ENCODE data around the gene USH2A. TPM values are rescaled to one million over a fixed set of nuclear protein-coding genes. Genes with fewer than 3 reads are reported as not detected.

The USH2A gene
- total and polyA plus RNA-seq, 5 donors from 2014 or later = not detected

DNA sequence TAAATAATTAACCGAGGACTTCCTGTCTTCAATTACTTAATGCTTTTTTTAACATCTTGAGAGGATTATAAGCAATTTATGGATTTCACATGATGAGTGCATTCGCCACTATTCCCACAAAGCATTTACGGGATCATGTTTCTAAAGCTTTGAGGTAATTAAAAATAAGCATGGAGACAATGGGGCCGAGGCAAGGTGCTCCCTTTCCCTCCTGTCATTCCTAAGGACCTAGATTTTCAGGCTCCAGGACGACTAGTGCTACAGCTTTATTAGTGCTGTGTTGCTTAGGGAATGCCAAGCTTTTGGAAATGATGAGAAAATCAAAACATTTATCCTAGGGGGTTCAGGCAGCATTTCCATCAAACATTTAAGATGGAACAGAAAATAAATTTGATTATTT lies 646.9 kb downstream of the USH2A start:
- Mint-ChIP-seq H3K4me3 (no peak overlapping the region), H3K9me3 (peaks cover 0 to 18% (median 5%) of the 10 kb centered on the region in 7 donors), H3K27ac (no peak overlapping the region), H3K27me3 (no peaks in the 10 kb centered on the region), H3K36me3 (no peaks in the 10 kb centered on the region), H3K4me1 (no peaks in the 10 kb centered on the region)
- H3K27me3 ChIP-seq (ENCODE audit: control insufficient read depth, insufficient read depth, low read length) = no peaks in the 10 kb centered on the region
- H3K27ac ChIP-seq (ENCODE audit: insufficient read depth, low read length, poor library complexity, severe bottlenecking) = no peak overlapping the region
- no peak for DNase-seq
- no peaks in the 10 kb centered on the region for H3K4me1 ChIP-seq (ENCODE audit: control insufficient read depth, insufficient read depth, low read length, poor library complexity, severe bottlenecking)
- no peak overlapping the region for H3K4me3 ChIP-seq (ENCODE audit: low read depth, low read length)
- H3K36me3 ChIP-seq (ENCODE audit: control insufficient read depth, insufficient read depth, low read length) = no peaks in the 10 kb centered on the region
- ATAC-seq (ENCODE audit: low read depth in 2 of 2) = no peak
- H3K9me3 ChIP-seq (ENCODE audit: control insufficient read depth in 2 of 2, low read length in 2 of 2) = no peaks in the 10 kb centered on the region

DNA sequence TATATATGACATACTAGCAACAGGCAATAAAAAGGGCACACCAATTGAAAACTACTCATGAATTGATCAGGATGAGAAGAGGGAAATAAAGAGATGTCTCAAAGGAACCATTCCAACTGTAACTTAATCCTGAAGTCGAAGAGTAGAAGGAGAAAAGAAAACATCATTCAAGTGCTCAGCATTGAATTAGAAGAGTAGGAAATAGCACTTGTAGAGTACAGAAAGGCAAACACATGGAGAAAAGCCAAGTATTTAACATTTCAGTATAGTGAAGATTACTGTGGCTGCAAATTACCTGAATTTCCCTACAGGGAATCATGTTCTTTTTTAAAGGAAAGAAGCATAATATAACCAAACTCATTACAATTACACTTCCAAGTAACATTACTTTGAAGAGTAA lies 651.1 kb downstream of the USH2A start:
- Mint-ChIP-seq H3K9me3 (peaks cover 0 to 14% (median 7%) of the 10 kb centered on the region in 7 donors), H3K4me3 (no peak overlapping the region), H3K4me1 (no peaks in the 10 kb centered on the region), H3K27me3 (no peaks in the 10 kb centered on the region), H3K36me3 (no peaks in the 10 kb centered on the region), H3K27ac (no peak overlapping the region)
- Histone ChIP-seq H3K27me3 (ENCODE audit: control insufficient read depth, insufficient read depth, low read length) (no peaks in the 10 kb centered on the region), H3K36me3 (ENCODE audit: control insufficient read depth, insufficient read depth, low read length) (no peaks in the 10 kb centered on the region), H3K9me3 (ENCODE audit: control insufficient read depth in 2 of 2, low read length in 2 of 2) (no peaks in the 10 kb centered on the region), H3K4me1 (ENCODE audit: control insufficient read depth, insufficient read depth, low read length, poor library complexity, severe bottlenecking) (no peaks in the 10 kb centered on the region), H3K27ac (ENCODE audit: insufficient read depth, low read length, poor library complexity, severe bottlenecking) (no peak overlapping the region), H3K4me3 (ENCODE audit: low read depth, low read length) (no peak overlapping the region)
- DNase-seq = no peak
- no peak for ATAC-seq (ENCODE audit: low read depth in 2 of 2)

DNA sequence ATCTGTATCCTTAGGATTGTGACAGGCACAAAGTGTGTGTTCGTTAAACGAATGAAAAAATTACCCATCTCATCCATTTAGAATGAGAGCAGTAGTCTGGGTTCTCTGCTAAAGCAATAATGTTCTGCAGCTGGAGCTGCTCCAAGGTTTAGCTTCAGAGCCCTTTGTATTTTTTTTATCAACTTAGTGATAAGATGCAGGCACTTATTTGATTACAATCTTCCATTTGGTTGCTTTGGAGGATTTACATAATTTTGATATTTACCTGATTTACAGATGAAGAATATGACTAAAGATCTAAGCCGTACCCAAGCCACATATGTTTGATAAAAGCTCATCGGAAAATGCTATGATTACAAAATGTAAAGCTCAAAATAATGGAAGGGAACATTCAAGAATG lies 654.9 kb downstream of the USH2A start:
- Mint-ChIP-seq H3K36me3 (no peaks in the 10 kb centered on the region), H3K4me1 (no peaks in the 10 kb centered on the region), H3K4me3 (no peak overlapping the region), H3K27ac (no peak overlapping the region), H3K27me3 (no peaks in the 10 kb centered on the region), H3K9me3 (peaks cover 0 to 18% (median 7%) of the 10 kb centered on the region in 7 donors)
- Histone ChIP-seq H3K36me3 (ENCODE audit: control insufficient read depth, insufficient read depth, low read length) (no peaks in the 10 kb centered on the region), H3K4me3 (ENCODE audit: low read depth, low read length) (no peak overlapping the region), H3K27me3 (ENCODE audit: control insufficient read depth, insufficient read depth, low read length) (no peaks in the 10 kb centered on the region), H3K4me1 (ENCODE audit: control insufficient read depth, insufficient read depth, low read length, poor library complexity, severe bottlenecking) (no peaks in the 10 kb centered on the region), H3K9me3 (ENCODE audit: control insufficient read depth in 2 of 2, low read length in 2 of 2) (no peaks in the 10 kb centered on the region), H3K27ac (ENCODE audit: insufficient read depth, low read length, poor library complexity, severe bottlenecking) (no peak overlapping the region)
- no peak for DNase-seq
- no peak for ATAC-seq (ENCODE audit: low read depth in 2 of 2)

DNA sequence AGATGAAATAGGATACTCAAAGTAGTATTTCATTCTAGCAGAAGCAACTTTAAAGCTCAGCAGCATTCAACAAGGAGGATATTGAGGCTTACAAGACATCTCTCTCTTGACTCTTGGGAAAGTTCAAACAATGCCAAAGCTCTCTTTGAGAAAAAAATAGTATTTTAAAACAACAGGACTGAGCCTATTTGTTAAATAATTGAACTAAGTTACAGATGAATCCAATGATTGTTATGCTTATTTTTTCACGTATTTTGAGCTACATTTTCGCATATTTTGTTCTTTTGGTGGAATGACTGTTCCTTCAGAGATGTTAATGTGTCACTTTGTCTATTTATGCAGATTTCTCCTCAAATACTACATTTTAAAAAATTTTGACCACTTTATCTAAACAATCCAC lies 655.5 kb downstream of the USH2A start:
- no peak overlapping the region for H3K4me3 Mint-ChIP-seq
- Histone ChIP-seq H3K36me3 (ENCODE audit: control insufficient read depth, insufficient read depth, low read length) (no peaks in the 10 kb centered on the region), H3K4me3 (ENCODE audit: low read depth, low read length) (no peak overlapping the region), H3K27me3 (ENCODE audit: control insufficient read depth, insufficient read depth, low read length) (no peaks in the 10 kb centered on the region), H3K9me3 (ENCODE audit: control insufficient read depth in 2 of 2, low read length in 2 of 2) (no peaks in the 10 kb centered on the region), H3K4me1 (ENCODE audit: control insufficient read depth, insufficient read depth, low read length, poor library complexity, severe bottlenecking) (no peaks in the 10 kb centered on the region), H3K27ac (ENCODE audit: insufficient read depth, low read length, poor library complexity, severe bottlenecking) (no peak overlapping the region)
- ATAC-seq (ENCODE audit: low read depth in 2 of 2) (no peak), DNase-seq (no peak)
- H3K9me3 Mint-ChIP-seq = peaks cover 0 to 18% (median 8%) of the 10 kb centered on the region in 7 donors
- no peaks in the 10 kb centered on the region for H3K36me3 Mint-ChIP-seq
- H3K4me1 Mint-ChIP-seq = no peaks in the 10 kb centered on the region
- H3K27ac Mint-ChIP-seq = no peak overlapping the region
- no peaks in the 10 kb centered on the region for H3K27me3 Mint-ChIP-seq

DNA sequence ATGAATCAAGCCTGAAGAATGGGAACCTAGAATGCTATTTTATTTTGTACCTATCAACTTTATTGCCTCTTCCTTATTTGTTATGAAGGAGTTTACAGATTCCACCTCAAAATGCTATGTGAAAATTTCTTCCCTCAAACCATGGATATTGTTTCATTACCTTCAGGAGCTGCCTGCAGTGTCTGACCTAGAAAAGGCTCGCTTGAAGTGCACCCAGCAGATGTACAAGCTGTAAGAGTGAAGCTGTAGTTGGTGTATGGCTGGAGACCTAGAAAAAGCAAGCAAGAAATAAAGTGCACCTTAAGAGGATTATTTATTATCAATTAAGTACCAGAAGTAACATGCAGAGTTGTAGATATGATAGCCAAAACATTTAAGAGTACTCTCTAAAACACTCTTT lies 656.7 kb downstream of the USH2A start:
- Histone ChIP-seq H3K27ac (ENCODE audit: insufficient read depth, low read length, poor library complexity, severe bottlenecking) (no peak overlapping the region), H3K4me1 (ENCODE audit: control insufficient read depth, insufficient read depth, low read length, poor library complexity, severe bottlenecking) (no peaks in the 10 kb centered on the region), H3K36me3 (ENCODE audit: control insufficient read depth, insufficient read depth, low read length) (no peaks in the 10 kb centered on the region), H3K4me3 (ENCODE audit: low read depth, low read length) (no peak overlapping the region), H3K9me3 (ENCODE audit: control insufficient read depth in 2 of 2, low read length in 2 of 2) (no peaks in the 10 kb centered on the region), H3K27me3 (ENCODE audit: control insufficient read depth, insufficient read depth, low read length) (no peaks in the 10 kb centered on the region)
- ATAC-seq (ENCODE audit: low read depth in 2 of 2) (no peak), DNase-seq (no peak)
- no peak overlapping the region for H3K27ac Mint-ChIP-seq
- no peak overlapping the region for H3K4me3 Mint-ChIP-seq
- peaks cover 0 to 18% (median 7%) of the 10 kb centered on the region in 7 donors for H3K9me3 Mint-ChIP-seq
- H3K27me3 Mint-ChIP-seq = no peaks in the 10 kb centered on the region
- no peaks in the 10 kb centered on the region for H3K4me1 Mint-ChIP-seq
- H3K36me3 Mint-ChIP-seq = no peaks in the 10 kb centered on the region

DNA sequence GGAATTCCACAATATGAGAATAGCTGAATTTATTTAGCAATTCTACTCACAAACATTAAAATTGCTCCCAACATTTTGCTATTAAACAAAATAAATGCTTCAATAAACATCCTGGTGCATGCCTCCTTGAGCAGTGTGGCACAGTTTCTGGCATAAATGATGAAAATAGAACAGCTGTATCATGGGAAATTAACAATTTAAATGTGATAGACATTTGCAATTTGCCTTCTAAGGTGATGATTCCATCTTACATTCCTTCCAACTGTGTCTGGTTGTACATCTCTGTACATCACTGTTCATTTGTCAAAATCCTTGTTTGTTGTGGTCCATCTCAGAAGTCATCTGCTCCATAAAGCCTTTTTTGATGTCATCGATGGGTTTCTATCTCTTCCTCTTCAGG lies 657.4 kb downstream of the USH2A start:
- H3K4me1 Mint-ChIP-seq = no peaks in the 10 kb centered on the region
- Histone ChIP-seq H3K36me3 (ENCODE audit: control insufficient read depth, insufficient read depth, low read length) (no peaks in the 10 kb centered on the region), H3K27ac (ENCODE audit: insufficient read depth, low read length, poor library complexity, severe bottlenecking) (no peak overlapping the region), H3K9me3 (ENCODE audit: control insufficient read depth in 2 of 2, low read length in 2 of 2) (no peaks in the 10 kb centered on the region), H3K4me3 (ENCODE audit: low read depth, low read length) (no peak overlapping the region), H3K4me1 (ENCODE audit: control insufficient read depth, insufficient read depth, low read length, poor library complexity, severe bottlenecking) (no peaks in the 10 kb centered on the region), H3K27me3 (ENCODE audit: control insufficient read depth, insufficient read depth, low read length) (no peaks in the 10 kb centered on the region)
- H3K9me3 Mint-ChIP-seq = peaks cover under 1 to 18% (median 7%) of the 10 kb centered on the region in 7 donors
- no peak overlapping the region for H3K4me3 Mint-ChIP-seq
- H3K27me3 Mint-ChIP-seq = no peaks in the 10 kb centered on the region
- no peak for ATAC-seq (ENCODE audit: low read depth in 2 of 2)
- H3K27ac Mint-ChIP-seq = no peak overlapping the region
- H3K36me3 Mint-ChIP-seq = no peaks in the 10 kb centered on the region
- no peak for DNase-seq

DNA sequence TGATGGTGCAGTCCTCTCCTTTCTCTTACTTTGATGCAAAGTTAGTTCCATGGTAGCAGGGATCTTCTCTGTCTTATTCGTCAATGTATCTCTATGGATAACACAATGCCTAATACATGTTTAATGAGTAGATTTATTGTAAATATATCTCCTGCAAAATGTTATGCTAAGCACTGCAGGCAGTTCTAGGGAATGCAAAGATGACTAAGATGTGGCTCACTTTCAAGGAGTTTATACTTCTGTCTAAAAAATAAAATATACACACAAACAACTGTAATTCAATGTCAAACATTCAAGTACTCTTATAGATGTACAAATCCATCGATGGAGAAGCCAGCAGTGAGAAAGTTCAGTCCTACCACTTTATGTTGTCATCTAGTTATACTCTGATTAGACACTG lies 661.8 kb downstream of the USH2A start:
- Mint-ChIP-seq H3K9me3 (peaks cover 2 to 17% (median 6%) of the 10 kb centered on the region in 7 donors), H3K4me3 (no peak overlapping the region), H3K4me1 (no peaks in the 10 kb centered on the region), H3K27me3 (no peaks in the 10 kb centered on the region), H3K36me3 (no peaks in the 10 kb centered on the region), H3K27ac (no peak overlapping the region)
- Histone ChIP-seq H3K36me3 (ENCODE audit: control insufficient read depth, insufficient read depth, low read length) (no peaks in the 10 kb centered on the region), H3K27ac (ENCODE audit: insufficient read depth, low read length, poor library complexity, severe bottlenecking) (no peak overlapping the region), H3K4me1 (ENCODE audit: control insufficient read depth, insufficient read depth, low read length, poor library complexity, severe bottlenecking) (no peaks in the 10 kb centered on the region), H3K9me3 (ENCODE audit: control insufficient read depth in 2 of 2, low read length in 2 of 2) (no peaks in the 10 kb centered on the region), H3K4me3 (ENCODE audit: low read depth, low read length) (no peak overlapping the region), H3K27me3 (ENCODE audit: control insufficient read depth, insufficient read depth, low read length) (no peaks in the 10 kb centered on the region)
- ATAC-seq (ENCODE audit: low read depth in 2 of 2) (no peak), DNase-seq (no peak)

DNA sequence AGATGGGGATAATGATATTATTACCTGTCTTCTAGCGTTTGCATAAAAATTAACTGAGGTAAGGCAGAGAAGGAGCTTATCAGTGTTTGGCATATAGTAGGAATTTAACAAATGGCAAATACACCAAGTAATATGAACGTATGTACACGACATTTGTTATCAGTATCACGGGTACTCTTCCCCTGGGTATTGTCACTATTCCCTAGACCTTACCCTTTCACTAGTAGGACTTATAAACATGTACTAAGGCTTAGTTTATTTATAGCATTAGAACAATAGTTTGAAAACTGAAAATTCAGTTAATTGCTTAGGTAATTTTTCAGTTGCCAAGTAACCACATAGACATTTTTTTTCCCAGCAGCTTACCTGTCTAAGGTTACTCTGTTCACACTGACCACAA lies 669.1 kb downstream of the USH2A start:
- H3K9me3 Mint-ChIP-seq = peaks cover 0 to 17% (median 4%) of the 10 kb centered on the region in 7 donors
- H3K27ac ChIP-seq (ENCODE audit: insufficient read depth, low read length, poor library complexity, severe bottlenecking) = no peak overlapping the region
- ATAC-seq (ENCODE audit: low read depth in 2 of 2) = no peak
- no peak overlapping the region for H3K4me3 ChIP-seq (ENCODE audit: low read depth, low read length)
- H3K36me3 Mint-ChIP-seq = no peaks in the 10 kb centered on the region
- no peaks in the 10 kb centered on the region for H3K27me3 ChIP-seq (ENCODE audit: control insufficient read depth, insufficient read depth, low read length)
- no peak overlapping the region for H3K27ac Mint-ChIP-seq
- no peak for DNase-seq
- H3K4me3 Mint-ChIP-seq = no peak overlapping the region
- H3K4me1 ChIP-seq (ENCODE audit: control insufficient read depth, insufficient read depth, low read length, poor library complexity, severe bottlenecking) = no peaks in the 10 kb centered on the region
- H3K9me3 ChIP-seq (ENCODE audit: control insufficient read depth in 2 of 2, low read length in 2 of 2) = no peaks in the 10 kb centered on the region
- H3K36me3 ChIP-seq (ENCODE audit: control insufficient read depth, insufficient read depth, low read length) = no peaks in the 10 kb centered on the region
- H3K27me3 Mint-ChIP-seq = no peaks in the 10 kb centered on the region
- no peaks in the 10 kb centered on the region for H3K4me1 Mint-ChIP-seq

Measured in CD4-positive, CD25-positive, alpha-beta regulatory T cell (primary cell).